Activated CD4-positive, alpha-beta T cell treated with anti-CD3 and anti-CD28 coated beads, Interleukin-2, amount 10 ng/mL, durations not matched to agents 7 days and 5 days (primary cell): ENCODE measurements around the gene NAGPA. TPM values are rescaled to one million over a fixed set of nuclear protein-coding genes. Genes with fewer than 3 reads are reported as not detected.
"Not testable (repeated sequence)": the region's sequence is repeated elsewhere in the genome, so short reads cannot be mapped to it uniquely, and the experiment has no call there.

Source experiments
- CTCF ChIA-PET: fragments of 350-600 bp; sonication (Branson Sonifier 250); formaldehyde crosslinking; loops from one replicate; lab custom pipeline; 2021; ENCODE audit warnings: antibody characterized with exemption; lab: Charles Lee
- POLR2A ChIA-PET: fragments of 350-600 bp; sonication (Branson Sonifier 250); formaldehyde crosslinking; loops from one replicate; lab custom pipeline; 2021; ENCODE audit warnings: antibody characterized with exemption; lab: Charles Lee
- DNase-seq: peaks from one replicate; pipeline ENCODE4 v3.0.0-alpha.2; 2020
- H3K27ac Mint-ChIP-seq: one replicate; pipeline ENCODE4 v1.8.0; 2021; ENCODE audit warnings: mild to moderate bottlenecking, moderate library complexity, mixed read lengths
- H3K27me3 Mint-ChIP-seq: one replicate; pipeline ENCODE4 v1.8.0; 2021; ENCODE audit warnings: mixed read lengths
- H3K36me3 Mint-ChIP-seq: one replicate; pipeline ENCODE4 v1.8.0; 2021; ENCODE audit warnings: low read depth, mixed read lengths
- H3K4me1 Mint-ChIP-seq: one replicate; pipeline ENCODE4 v1.8.0; 2021; ENCODE audit warnings: mixed read lengths
- H3K4me3 Mint-ChIP-seq: one replicate; pipeline ENCODE4 v1.8.0; 2021; ENCODE audit warnings: mild to moderate bottlenecking, moderate library complexity, mixed read lengths
- H3K9me3 Mint-ChIP-seq: one replicate; pipeline ENCODE4 v1.8.0; 2021; ENCODE audit warnings: mixed read lengths
- total RNA-seq, 2 experiments: library from RNA; stranded (reverse); gene quantifications; one replicate each; pipeline ENCODE4 v1.2.3, GENCODE V29; 2021

The NAGPA gene, protein sequence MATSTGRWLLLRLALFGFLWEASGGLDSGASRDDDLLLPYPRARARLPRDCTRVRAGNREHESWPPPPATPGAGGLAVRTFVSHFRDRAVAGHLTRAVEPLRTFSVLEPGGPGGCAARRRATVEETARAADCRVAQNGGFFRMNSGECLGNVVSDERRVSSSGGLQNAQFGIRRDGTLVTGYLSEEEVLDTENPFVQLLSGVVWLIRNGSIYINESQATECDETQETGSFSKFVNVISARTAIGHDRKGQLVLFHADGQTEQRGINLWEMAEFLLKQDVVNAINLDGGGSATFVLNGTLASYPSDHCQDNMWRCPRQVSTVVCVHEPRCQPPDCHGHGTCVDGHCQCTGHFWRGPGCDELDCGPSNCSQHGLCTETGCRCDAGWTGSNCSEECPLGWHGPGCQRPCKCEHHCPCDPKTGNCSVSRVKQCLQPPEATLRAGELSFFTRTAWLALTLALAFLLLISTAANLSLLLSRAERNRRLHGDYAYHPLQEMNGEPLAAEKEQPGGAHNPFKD
- 10 to 100 TPM; 16.8 to 18.8 TPM for total RNA-seq

DNA sequence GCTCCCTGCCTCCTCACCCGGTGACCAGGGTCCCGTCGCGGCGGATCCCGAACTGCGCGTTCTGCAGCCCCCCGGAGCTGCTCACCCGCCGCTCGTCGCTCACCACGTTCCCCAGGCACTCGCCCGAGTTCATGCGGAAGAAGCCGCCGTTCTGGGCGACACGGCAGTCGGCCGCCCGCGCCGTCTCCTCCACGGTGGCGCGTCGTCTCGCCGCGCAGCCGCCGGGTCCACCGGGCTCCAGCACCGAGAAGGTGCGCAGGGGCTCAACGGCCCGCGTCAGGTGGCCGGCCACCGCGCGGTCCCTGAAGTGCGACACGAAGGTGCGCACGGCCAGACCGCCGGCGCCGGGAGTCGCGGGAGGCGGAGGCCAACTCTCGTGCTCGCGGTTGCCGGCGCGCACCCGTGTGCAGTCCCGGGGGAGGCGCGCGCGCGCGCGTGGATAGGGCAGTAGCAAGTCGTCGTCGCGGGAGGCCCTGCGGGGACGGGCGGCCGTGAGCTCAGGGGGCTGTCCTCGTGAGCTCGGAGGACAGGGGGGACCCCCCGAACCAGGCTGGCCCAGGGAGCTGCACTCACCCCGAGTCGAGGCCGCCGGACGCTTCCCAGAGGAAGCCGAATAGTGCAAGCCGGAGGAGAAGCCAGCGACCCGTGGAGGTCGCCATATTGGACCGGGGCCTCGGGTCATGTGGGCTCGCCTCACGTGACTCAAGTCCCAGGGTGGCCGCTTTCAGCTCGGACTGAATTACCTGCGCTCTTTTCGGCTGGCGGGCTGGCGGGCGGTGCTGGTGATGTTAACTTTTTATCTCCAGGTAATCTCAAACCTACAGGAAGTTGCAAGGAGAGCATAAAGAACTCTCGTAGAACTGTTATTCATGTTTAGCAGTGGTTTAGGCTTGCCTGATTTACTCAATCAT, at the start of gene NAGPA:
Gene NAGPA, minus strand, starts transcription at position 680 of the 911 bp plus-strand sequence. Its CDS starts 21 bp downstream, at position 659.
- H3K9me3 Mint-ChIP-seq: no peaks in the 10 kb centered on the region
- H3K27ac Mint-ChIP-seq: peak within 1 kb of the TSS; percentile 85
- no peaks in the 10 kb centered on the region for H3K36me3 Mint-ChIP-seq
- no peaks in the 10 kb centered on the region for H3K27me3 Mint-ChIP-seq
- POLR2A ChIA-PET: interaction anchor here (0.8 kb wide), 1 partner anchor 31 kb away, joined by 3 read pairs; no protein-coding TSS in a partner anchor
- peaks cover 26% of the 10 kb centered on the region for H3K4me1 Mint-ChIP-seq
- peak; percentile 89 for DNase-seq
- CTCF ChIA-PET: interaction anchor here (0.7 kb wide), 1 partner anchor 113 kb away, joined by 3 read pairs; no protein-coding TSS in a partner anchor
- H3K4me3 Mint-ChIP-seq: peak within 1 kb of the TSS; percentile 84

DNA sequence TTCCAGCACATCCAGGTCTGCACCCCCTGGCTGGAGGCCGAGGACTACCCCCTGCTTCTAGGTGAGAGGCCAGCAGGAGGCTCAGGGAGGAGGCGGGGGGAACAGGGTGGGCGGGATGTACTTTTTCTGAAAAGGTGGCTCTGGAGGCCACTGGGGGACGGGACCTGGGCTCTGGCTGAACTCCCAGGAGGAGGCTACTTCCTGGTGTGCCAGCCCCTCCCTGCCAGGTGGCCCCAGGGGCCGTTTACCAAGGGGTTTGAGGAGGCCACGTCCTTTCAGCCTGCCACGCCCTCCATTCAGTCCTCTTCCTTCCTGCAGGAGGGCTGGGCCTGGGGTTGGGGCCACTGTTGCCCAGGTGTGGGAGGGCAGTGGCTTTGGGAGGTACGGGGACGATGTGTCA, 47.3 kb upstream of the NAGPA start:
- DNase-seq, H3K27me3 Mint-ChIP-seq, H3K4me3 Mint-ChIP-seq, H3K27ac Mint-ChIP-seq, H3K4me1 Mint-ChIP-seq, H3K9me3 Mint-ChIP-seq, CTCF ChIA-PET, POLR2A ChIA-PET: not testable (repeated sequence)
- H3K36me3 Mint-ChIP-seq: peaks cover 16% of the 10 kb centered on the region

DNA sequence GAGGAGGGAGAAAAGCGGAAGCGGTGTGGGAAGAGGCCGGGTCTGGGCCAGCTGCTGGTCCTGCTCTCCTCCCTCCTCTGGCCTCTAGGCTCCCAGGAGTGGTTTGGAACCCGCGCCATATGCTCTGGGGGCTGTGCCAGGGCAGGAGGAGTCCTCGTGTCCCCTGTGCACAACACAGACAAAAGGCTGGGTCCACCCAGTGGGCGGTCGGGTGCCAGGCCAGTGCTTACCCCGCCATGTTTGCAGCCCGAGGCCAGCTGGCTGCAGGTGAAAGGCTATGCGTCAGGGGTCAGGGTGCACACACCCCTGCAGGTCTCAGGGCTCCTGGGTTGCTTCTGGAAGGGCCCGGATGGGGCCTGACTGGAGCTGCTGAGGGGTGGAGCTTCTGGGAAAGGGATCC, 46.7 kb upstream of the NAGPA start:
- H3K4me1 Mint-ChIP-seq, POLR2A ChIA-PET, H3K9me3 Mint-ChIP-seq, DNase-seq, H3K27me3 Mint-ChIP-seq, H3K4me3 Mint-ChIP-seq, CTCF ChIA-PET, H3K27ac Mint-ChIP-seq: not testable (repeated sequence)
- peaks cover 16% of the 10 kb centered on the region for H3K36me3 Mint-ChIP-seq

DNA sequence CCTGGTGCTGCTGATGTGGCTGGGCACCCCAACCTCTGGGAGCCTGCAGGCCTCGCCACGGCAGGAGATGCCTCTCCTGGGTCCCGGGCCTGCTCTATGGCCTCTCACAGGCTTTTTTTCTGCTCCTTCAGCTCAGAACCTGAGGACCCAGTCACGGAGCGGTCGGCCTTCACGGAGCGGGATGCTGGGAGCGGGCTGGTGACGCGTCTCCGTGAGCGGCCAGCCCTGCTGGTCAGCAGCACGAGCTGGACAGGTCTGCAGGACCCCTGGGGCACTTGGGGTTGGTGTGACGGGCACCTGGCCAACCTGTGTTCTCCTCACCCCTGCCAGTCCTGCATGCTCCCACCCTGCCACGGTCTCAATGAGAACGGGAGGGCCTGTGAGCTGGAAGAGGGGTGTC, 44.9 kb upstream of the NAGPA start:
- H3K27me3 Mint-ChIP-seq: no peaks in the 10 kb centered on the region
- POLR2A ChIA-PET: no interaction called here
- H3K36me3 Mint-ChIP-seq: peaks cover 14% of the 10 kb centered on the region
- H3K9me3 Mint-ChIP-seq: no peaks in the 10 kb centered on the region
- no peak overlapping the region for H3K4me3 Mint-ChIP-seq
- CTCF ChIA-PET: no interaction called here
- no peak overlapping the region for H3K27ac Mint-ChIP-seq
- peaks cover 2% of the 10 kb centered on the region for H3K4me1 Mint-ChIP-seq
- no peak for DNase-seq

DNA sequence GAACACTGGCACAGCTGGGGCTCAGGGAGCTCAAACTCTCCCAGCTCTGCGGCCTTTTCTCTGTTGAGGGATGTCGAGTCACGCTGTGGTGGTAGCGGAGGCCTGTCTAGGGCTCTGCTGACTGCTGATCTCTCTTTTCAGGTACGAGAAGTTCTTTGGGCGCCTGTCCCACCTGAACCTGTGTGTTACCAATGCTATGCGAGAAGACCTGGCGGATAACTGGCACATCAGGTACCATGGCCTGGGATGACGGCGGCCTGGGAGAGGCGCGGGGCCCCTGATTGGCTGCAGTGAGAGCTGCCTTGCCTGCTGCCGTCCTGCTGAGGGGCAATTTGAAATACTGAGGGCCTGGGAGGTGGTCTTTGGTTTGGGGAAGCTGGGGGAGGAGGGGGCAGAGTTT, 43.6 kb upstream of the NAGPA start:
- H3K4me3 Mint-ChIP-seq: no peak overlapping the region
- ChIA-PET POLR2A (no interaction called here), CTCF (no interaction called here)
- no peak for DNase-seq
- H3K9me3 Mint-ChIP-seq: no peaks in the 10 kb centered on the region
- no peak overlapping the region for H3K27ac Mint-ChIP-seq
- H3K4me1 Mint-ChIP-seq: peaks cover 14% of the 10 kb centered on the region
- no peaks in the 10 kb centered on the region for H3K27me3 Mint-ChIP-seq
- H3K36me3 Mint-ChIP-seq: peaks cover 11% of the 10 kb centered on the region

DNA sequence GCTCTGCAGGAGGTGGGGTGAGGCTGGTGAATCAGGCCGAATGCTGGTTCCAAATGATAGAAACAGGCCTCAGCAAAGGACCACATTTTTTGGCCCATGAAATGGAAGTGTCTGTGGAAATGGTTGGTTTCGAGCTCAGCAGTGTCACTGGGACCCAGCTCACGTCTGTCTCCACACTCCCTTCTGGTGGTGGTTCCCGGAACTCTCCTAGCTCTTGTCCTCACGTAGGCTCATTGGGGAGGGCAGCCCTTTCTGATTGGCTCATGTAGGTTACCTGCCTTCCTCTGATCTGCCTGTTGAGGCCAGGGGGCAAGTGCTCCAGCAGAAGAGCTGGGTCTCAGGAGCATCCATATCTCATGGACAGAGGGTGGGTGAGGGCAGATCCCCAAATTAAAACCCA, 41.9 kb upstream of the NAGPA start:
- ChIA-PET CTCF (interaction anchor here (1.0 kb wide), 1 partner anchor 10 kb away, joined by 5 read pairs; the partner anchor contains the start of gene C16orf89), POLR2A (no interaction called here)
- no peak overlapping the region for H3K27ac Mint-ChIP-seq
- no peak overlapping the region for H3K4me3 Mint-ChIP-seq
- H3K9me3 Mint-ChIP-seq: no peaks in the 10 kb centered on the region
- no peak for DNase-seq
- H3K36me3 Mint-ChIP-seq: peaks cover 11% of the 10 kb centered on the region
- no peaks in the 10 kb centered on the region for H3K27me3 Mint-ChIP-seq
- H3K4me1 Mint-ChIP-seq: peaks cover 28% of the 10 kb centered on the region

DNA sequence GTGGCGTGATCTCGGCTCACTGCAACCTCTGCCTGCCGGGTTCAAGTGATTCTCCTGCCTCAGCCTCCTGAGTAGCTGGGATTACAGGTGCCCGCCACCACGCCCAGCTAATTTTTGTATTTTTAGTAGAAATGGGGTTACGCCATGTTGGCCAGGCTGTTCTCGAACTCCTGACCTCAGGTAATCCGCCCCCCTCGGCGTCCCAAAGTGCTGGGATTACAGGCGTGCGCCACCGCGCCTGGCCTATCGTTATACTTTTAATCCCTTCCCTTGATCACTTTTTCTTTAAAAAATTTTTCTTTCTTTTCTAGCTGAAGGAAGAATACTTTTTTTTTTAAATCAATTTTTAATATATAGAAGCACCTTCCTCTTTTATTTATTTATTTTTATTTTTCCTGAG, 40.0 kb upstream of the NAGPA start:
- POLR2A ChIA-PET, CTCF ChIA-PET, H3K27ac Mint-ChIP-seq, H3K9me3 Mint-ChIP-seq, H3K27me3 Mint-ChIP-seq, H3K4me3 Mint-ChIP-seq, H3K36me3 Mint-ChIP-seq, DNase-seq: not testable (repeated sequence)
- peaks cover 31% of the 10 kb centered on the region for H3K4me1 Mint-ChIP-seq

DNA sequence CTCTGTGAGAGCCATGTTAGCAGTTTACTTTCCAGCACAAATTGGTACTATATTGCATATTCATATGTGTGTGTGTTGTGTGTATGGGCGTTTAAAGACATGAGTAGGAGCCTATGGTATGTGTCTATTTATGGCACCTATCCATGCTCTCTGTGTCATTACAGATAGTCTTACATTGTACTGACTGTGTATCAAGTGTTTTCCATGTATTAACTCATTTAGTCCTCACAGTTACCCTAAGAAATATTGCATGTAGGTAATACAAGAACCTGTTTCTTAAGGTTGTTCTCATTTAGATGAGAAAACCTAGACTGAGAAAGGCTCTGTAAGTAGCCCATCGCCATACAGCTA, 39.5 kb upstream of the NAGPA start:
- H3K9me3 Mint-ChIP-seq: no peaks in the 10 kb centered on the region
- H3K36me3 Mint-ChIP-seq: peaks cover 8% of the 10 kb centered on the region
- H3K27ac Mint-ChIP-seq: peak overlapping the region; percentile 99
- H3K4me1 Mint-ChIP-seq: peaks cover 31% of the 10 kb centered on the region
- DNase-seq: no peak
- ChIA-PET CTCF (no interaction called here), POLR2A (no interaction called here)
- peak overlapping the region; percentile 91 for H3K4me3 Mint-ChIP-seq
- no peaks in the 10 kb centered on the region for H3K27me3 Mint-ChIP-seq

DNA sequence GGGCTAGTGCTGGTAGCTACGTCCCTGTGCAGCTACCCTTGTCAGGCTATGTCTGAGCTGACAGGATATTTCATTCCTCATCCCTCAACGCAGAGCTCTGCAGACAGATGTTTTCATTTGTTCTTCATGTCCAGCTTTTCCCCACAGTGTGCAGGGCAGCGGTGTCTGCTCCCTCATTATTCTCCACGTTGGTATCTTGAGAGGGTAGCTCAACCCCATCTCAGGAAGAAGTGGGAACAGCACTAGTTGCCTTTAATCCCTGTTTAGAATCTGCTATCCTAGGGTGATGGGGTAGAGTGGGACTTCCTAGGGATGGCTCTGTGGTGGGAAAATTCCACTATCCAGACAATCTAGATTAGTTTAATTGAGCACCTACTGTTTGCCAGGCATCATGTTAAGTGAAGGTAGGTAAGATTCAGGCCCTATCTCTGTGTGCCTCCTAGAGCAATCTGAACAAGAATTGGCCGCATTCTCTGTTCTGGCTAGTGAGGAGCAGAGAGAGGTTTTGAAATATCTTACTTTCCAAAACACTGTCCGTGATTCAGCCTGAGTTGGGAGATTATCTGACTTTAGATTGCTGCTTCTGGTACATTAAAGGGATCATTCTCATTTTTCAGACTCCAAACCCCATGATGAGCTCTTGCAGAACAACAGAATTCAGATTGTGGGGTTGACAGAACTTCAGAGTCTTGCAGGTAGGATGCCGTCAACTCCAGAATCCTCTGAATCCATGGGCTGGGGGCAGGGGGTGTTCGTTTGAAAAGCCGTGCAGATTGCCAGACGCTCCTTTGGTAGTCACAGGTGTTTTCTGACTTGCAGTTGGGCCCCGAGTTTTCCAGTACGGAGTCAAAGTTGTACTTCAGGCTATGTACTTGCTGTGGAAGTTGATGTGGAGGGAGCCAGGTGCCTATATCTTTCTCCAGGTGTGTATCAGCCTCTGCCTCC, 38.9 kb upstream of the NAGPA start:
- Mint-ChIP-seq H3K9me3 (no peaks in the 10 kb centered on the region), H3K4me3 (peak overlapping the region; percentile 91), H3K4me1 (peaks cover 31% of the 10 kb centered on the region), H3K27ac (peak overlapping the region; percentile 99), H3K27me3 (no peaks in the 10 kb centered on the region), H3K36me3 (peaks cover 6% of the 10 kb centered on the region)
- CTCF ChIA-PET: no interaction called here
- POLR2A ChIA-PET: no interaction called here
- DNase-seq: no peak

DNA sequence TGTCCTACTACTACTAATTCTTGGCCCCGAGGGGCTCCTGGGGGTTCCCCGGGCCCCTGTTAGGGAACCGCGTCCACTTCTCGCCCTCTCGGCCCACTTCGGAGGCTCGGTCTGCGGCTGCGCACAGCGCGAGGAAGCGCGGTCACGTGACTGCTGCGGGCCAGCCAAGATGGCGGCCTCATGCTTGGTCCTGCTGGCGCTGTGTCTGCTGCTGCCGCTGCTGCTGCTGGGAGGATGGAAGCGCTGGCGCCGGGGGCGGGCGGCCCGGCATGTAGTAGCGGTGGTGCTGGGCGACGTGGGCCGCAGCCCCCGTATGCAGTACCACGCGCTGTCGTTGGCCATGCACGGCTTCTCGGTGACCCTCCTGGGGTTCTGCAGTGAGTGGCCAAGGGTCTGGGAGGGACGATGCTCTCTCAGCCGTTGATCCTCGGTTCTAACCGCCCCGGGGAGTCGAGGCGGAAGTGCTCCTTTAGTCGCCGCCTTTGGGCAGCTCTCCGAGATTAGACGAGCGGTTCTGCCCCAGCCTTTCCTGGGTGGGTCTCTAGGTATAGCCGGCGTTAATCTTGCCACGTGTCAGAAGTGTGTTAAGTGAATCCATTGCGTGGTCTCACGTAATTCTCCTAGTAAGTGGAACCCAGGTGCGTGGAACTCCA, 38.1 kb upstream of the NAGPA start, which contains the start of gene ALG1:
Gene ALG1, plus strand, starts transcription at position 163 of the 653 bp plus-strand sequence. Its CDS starts 7 bp downstream, at position 170.
- DNase-seq: peak; percentile 90
- H3K4me3 Mint-ChIP-seq: peak within 1 kb of the TSS; percentile 91
- no peaks in the 10 kb centered on the region for H3K9me3 Mint-ChIP-seq
- H3K4me1 Mint-ChIP-seq: peaks cover 31% of the 10 kb centered on the region
- ChIA-PET POLR2A (no interaction called here), CTCF (no interaction called here)
- H3K27ac Mint-ChIP-seq: peak within 1 kb of the TSS; percentile 99
- no peaks in the 10 kb centered on the region for H3K27me3 Mint-ChIP-seq
- H3K36me3 Mint-ChIP-seq: peaks cover 6% of the 10 kb centered on the region

DNA sequence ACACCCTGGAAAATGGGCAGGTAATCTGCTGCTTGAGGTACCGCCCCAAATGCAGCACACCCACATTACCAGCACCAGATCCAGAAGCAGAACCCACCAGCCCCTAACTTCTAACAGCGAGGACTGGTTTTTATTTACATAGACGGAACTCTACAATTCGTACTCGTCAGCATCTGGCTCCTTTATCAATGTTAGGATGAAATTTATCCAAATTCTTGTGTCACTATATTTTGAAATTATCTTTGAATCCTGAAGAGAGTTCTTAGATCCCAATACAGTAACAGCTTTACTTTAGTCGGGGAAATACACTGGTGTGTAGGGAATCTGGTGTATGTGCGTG, 37.6 kb upstream of the NAGPA start:
- H3K4me1 Mint-ChIP-seq: peaks cover 31% of the 10 kb centered on the region
- peak overlapping the region; percentile 91 for H3K4me3 Mint-ChIP-seq
- peak overlapping the region; percentile 99 for H3K27ac Mint-ChIP-seq
- POLR2A ChIA-PET: no interaction called here
- peaks cover 6% of the 10 kb centered on the region for H3K36me3 Mint-ChIP-seq
- no peak for DNase-seq
- CTCF ChIA-PET: no interaction called here
- no peaks in the 10 kb centered on the region for H3K9me3 Mint-ChIP-seq
- no peaks in the 10 kb centered on the region for H3K27me3 Mint-ChIP-seq
